ENCODE measurements around the gene CASKIN1.

Gene CASKIN1

DNA sequence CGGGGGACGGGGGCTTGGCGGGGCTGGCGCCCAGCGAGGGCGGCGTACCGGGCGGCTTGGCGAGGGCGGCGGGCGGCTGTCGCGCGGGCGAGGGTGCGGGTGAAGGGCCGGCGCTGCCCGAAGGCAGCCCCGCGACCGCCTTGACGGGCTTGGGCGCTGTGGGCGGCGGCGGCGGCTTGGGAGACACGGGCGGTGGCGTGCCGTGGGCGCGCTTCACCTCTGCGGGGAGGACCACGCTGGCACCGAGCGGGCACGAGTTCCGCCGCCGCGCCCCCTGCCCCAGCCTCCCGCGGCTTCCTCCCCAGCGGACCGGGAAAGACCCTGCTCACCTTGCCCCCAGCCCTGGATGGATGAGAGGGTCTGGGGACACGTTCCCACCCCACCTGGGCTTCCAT, 17.3 kb downstream of the CASKIN1 start:
- Histone ChIP-seq H3K4me2 (ENCODE audit: low read length) (no peak overlapping the region), H3K79me1 (ENCODE audit: low read length) (no peaks in the 10 kb centered on the region), H3K79me2 (ENCODE audit: control insufficient read depth, insufficient read depth, low read length, poor library complexity) (no peaks in the 10 kb centered on the region), H4K91ac (ENCODE audit: low read depth, low read length) (no peak overlapping the region), H2BK12ac (ENCODE audit: low read length) (no peak overlapping the region), H3K27me3 (ENCODE audit: insufficient read depth, low read length) (no peaks in the 10 kb centered on the region), H3K27ac (ENCODE audit: low read depth, low read length) (no peak overlapping the region), H2AFZ (ENCODE audit: insufficient read depth, low read length, poor library complexity) (no peak overlapping the region), H4K8ac (ENCODE audit: low read depth, low read length) (no peak overlapping the region), H3K9ac (ENCODE audit: low read length) (no peak overlapping the region), H3K4ac (ENCODE audit: low read depth, low read length) (no peak overlapping the region), H3K4me3 (ENCODE audit: low read depth, low read length) (no peak overlapping the region), H2BK120ac (ENCODE audit: insufficient read depth, low read length, poor library complexity) (no peak overlapping the region), H4K12ac (ENCODE audit: low read depth, low read length) (no peak overlapping the region), H3K9me3 (ENCODE audit: insufficient read depth, low read depth, low read length) (peaks cover 6% of the 10 kb centered on the region), H3K36me3 (ENCODE audit: control insufficient read depth in 1 of 2, insufficient read depth in 2 of 2, low read length in 2 of 2) (peaks cover 35 to 36% of the 10 kb centered on the region in 2 experiments), H3K4me1 (ENCODE audit: control insufficient read depth in 1 of 2, insufficient read depth in 2 of 2, low read length in 2 of 2) (no peaks in the 10 kb centered on the region), H3K18ac (ENCODE audit: low read length) (no peak overlapping the region), H2BK5ac (ENCODE audit: low read depth, low read length, poor library complexity) (no peak overlapping the region), H2AK5ac (ENCODE audit: low read length) (no peak overlapping the region), H3K23ac (ENCODE audit: low read length) (no peak overlapping the region), H3K14ac (ENCODE audit: low read length) (no peak overlapping the region)
- no CpG with 5 or more reads among the region's 50 CpGs for WGBS (ENCODE audit: extremely low coverage, insufficient coverage, insufficient read length)
- no peak for DNase-seq

DNA sequence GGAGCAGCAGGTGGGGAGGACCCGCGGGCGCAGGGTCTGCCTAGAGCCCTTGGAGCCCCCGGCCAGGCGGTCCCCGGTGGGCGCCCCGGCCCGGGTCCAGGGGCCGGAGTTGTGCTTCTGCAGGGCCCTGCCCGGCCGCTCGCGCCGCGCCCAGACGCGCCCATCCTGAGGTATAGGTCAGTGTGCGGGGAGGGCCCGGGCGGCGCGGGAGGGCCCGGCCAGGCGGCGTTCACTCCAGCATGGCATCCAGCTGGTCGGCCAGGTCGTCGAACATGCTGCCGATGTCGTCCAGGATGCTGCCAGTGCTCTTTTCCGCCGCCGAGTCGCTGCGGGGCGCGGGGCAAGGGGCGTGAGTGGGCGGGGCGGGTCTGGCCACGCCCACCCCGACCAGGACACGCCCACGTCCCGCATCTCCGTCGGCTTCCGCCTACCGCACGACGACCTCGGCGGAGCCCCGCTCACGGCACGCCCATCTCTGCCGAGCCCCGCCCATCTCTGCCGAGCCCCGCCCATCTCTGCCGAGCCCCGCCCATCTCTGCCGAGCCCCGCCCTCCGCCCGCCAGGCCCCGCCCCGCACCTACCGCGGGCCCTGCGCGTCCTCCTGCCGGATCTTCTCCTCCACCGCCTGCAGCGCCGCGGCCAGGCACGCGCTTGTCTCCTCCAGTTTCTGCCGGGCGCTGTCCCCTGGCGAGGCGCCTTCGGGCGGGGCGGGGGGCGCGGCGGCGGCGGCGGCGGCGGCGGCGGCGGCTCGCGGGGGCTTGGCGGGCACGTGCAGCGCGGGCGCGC, 17.9 kb downstream of the CASKIN1 start:
- Histone ChIP-seq H2BK5ac (ENCODE audit: low read depth, low read length, poor library complexity) (no peak overlapping the region), H3K27ac (ENCODE audit: low read depth, low read length) (no peak overlapping the region), H2AFZ (ENCODE audit: insufficient read depth, low read length, poor library complexity) (no peak overlapping the region), H4K91ac (ENCODE audit: low read depth, low read length) (no peak overlapping the region), H2AK5ac (ENCODE audit: low read length) (no peak overlapping the region), H3K4me1 (ENCODE audit: control insufficient read depth in 1 of 2, insufficient read depth in 2 of 2, low read length in 2 of 2) (no peaks in the 10 kb centered on the region), H3K18ac (ENCODE audit: low read length) (no peak overlapping the region), H3K79me2 (ENCODE audit: control insufficient read depth, insufficient read depth, low read length, poor library complexity) (no peaks in the 10 kb centered on the region), H3K79me1 (ENCODE audit: low read length) (no peaks in the 10 kb centered on the region), H3K14ac (ENCODE audit: low read length) (no peak overlapping the region), H3K9me3 (ENCODE audit: insufficient read depth, low read depth, low read length) (peaks cover 6% of the 10 kb centered on the region), H3K4me2 (ENCODE audit: low read length) (no peak overlapping the region), H3K4ac (ENCODE audit: low read depth, low read length) (no peak overlapping the region), H4K12ac (ENCODE audit: low read depth, low read length) (no peak overlapping the region), H3K36me3 (ENCODE audit: control insufficient read depth in 1 of 2, insufficient read depth in 2 of 2, low read length in 2 of 2) (peaks cover 40 to 42% of the 10 kb centered on the region in 2 experiments), H3K9ac (ENCODE audit: low read length) (no peak overlapping the region), H3K4me3 (ENCODE audit: low read depth, low read length) (no peak overlapping the region), H4K8ac (ENCODE audit: low read depth, low read length) (no peak overlapping the region), H3K27me3 (ENCODE audit: insufficient read depth, low read length) (no peaks in the 10 kb centered on the region), H2BK120ac (ENCODE audit: insufficient read depth, low read length, poor library complexity) (no peak overlapping the region), H3K23ac (ENCODE audit: low read length) (no peak overlapping the region), H2BK12ac (ENCODE audit: low read length) (no peak overlapping the region)
- peak in 1 of 2 donors; percentile 39 for DNase-seq
- no CpG with 5 or more reads among the region's 106 CpGs for WGBS (ENCODE audit: extremely low coverage, insufficient coverage, insufficient read length)

- no peak overlapping the region for H2AK5ac ChIP-seq (ENCODE audit: low read length)
- no peak overlapping the region for H2BK120ac ChIP-seq (ENCODE audit: insufficient read depth, low read length, poor library complexity)
- H3K79me1 ChIP-seq (ENCODE audit: low read length), result no peaks in the 10 kb centered on the region
- peaks cover 48 to 51% of the 10 kb centered on the region in 2 experiments for H3K36me3 ChIP-seq (ENCODE audit: control insufficient read depth in 1 of 2, insufficient read depth in 2 of 2, low read length in 2 of 2)
- no peaks in the 10 kb centered on the region for H3K4me1 ChIP-seq (ENCODE audit: control insufficient read depth in 1 of 2, insufficient read depth in 2 of 2, low read length in 2 of 2)
- no peak overlapping the region for H4K8ac ChIP-seq (ENCODE audit: low read depth, low read length)
- no peak overlapping the region for H3K4me2 ChIP-seq (ENCODE audit: low read length)
- peaks cover 6% of the 10 kb centered on the region for H3K9me3 ChIP-seq (ENCODE audit: insufficient read depth, low read depth, low read length)
- DNase-seq, result no peak
- no peak overlapping the region for H3K18ac ChIP-seq (ENCODE audit: low read length)
- H3K9ac ChIP-seq (ENCODE audit: low read length), result no peak overlapping the region
- no peak overlapping the region for H3K14ac ChIP-seq (ENCODE audit: low read length)
- H3K4me3 ChIP-seq (ENCODE audit: low read depth, low read length), result peak overlapping the region; percentile 25
- no peak overlapping the region for H3K23ac ChIP-seq (ENCODE audit: low read length)
- H3K27me3 ChIP-seq (ENCODE audit: insufficient read depth, low read length), result no peaks in the 10 kb centered on the region
- H3K79me2 ChIP-seq (ENCODE audit: control insufficient read depth, insufficient read depth, low read length, poor library complexity), result no peaks in the 10 kb centered on the region
- H2BK12ac ChIP-seq (ENCODE audit: low read length), result no peak overlapping the region
- no peak overlapping the region for H2BK5ac ChIP-seq (ENCODE audit: low read depth, low read length, poor library complexity)
- no peak overlapping the region for H4K12ac ChIP-seq (ENCODE audit: low read depth, low read length)
- H3K4ac ChIP-seq (ENCODE audit: low read depth, low read length), result no peak overlapping the region
- no CpG with 5 or more reads among the region's 20 CpGs for WGBS (ENCODE audit: extremely low coverage, insufficient coverage, insufficient read length)
- H4K91ac ChIP-seq (ENCODE audit: low read depth, low read length), result no peak overlapping the region
- H2AFZ ChIP-seq (ENCODE audit: insufficient read depth, low read length, poor library complexity), result no peak overlapping the region
- no peak overlapping the region for H3K27ac ChIP-seq (ENCODE audit: low read depth, low read length)
Observed at GRCh38 chr16:2177561-2177960, 18.8 kb downstream of the CASKIN1 start.

- H2BK12ac ChIP-seq (ENCODE audit: low read length), result no peak overlapping the region
- WGBS (ENCODE audit: extremely low coverage, insufficient coverage, insufficient read length), result no CpG with 5 or more reads among the region's 18 CpGs
Observed at GRCh38 chr16:2177101-2177500, 19.3 kb downstream of the CASKIN1 start.

More at GRCh38 chr16:2177101-2177500, 19.3 kb downstream of the CASKIN1 start:
- H2BK5ac ChIP-seq (ENCODE audit: low read depth, low read length, poor library complexity), result no peak overlapping the region
- H2BK120ac ChIP-seq (ENCODE audit: insufficient read depth, low read length, poor library complexity), result no peak overlapping the region
- H3K9ac ChIP-seq (ENCODE audit: low read length), result no peak overlapping the region
- no peak overlapping the region for H4K8ac ChIP-seq (ENCODE audit: low read depth, low read length)
- H4K91ac ChIP-seq (ENCODE audit: low read depth, low read length), result no peak overlapping the region
- no peak overlapping the region for H3K14ac ChIP-seq (ENCODE audit: low read length)
- no peak overlapping the region for H3K23ac ChIP-seq (ENCODE audit: low read length)
- no peak for DNase-seq
- no peak overlapping the region for H3K4me2 ChIP-seq (ENCODE audit: low read length)
- H3K4me3 ChIP-seq (ENCODE audit: low read depth, low read length), result no peak overlapping the region
- peaks cover 50 to 55% of the 10 kb centered on the region in 2 experiments for H3K36me3 ChIP-seq (ENCODE audit: control insufficient read depth in 1 of 2, insufficient read depth in 2 of 2, low read length in 2 of 2)
- H3K4me1 ChIP-seq (ENCODE audit: control insufficient read depth in 1 of 2, insufficient read depth in 2 of 2, low read length in 2 of 2), result no peaks in the 10 kb centered on the region
- H3K4ac ChIP-seq (ENCODE audit: low read depth, low read length), result no peak overlapping the region
- no peaks in the 10 kb centered on the region for H3K27me3 ChIP-seq (ENCODE audit: insufficient read depth, low read length)
- H3K18ac ChIP-seq (ENCODE audit: low read length), result no peak overlapping the region
- peaks cover 6% of the 10 kb centered on the region for H3K9me3 ChIP-seq (ENCODE audit: insufficient read depth, low read depth, low read length)
- H3K27ac ChIP-seq (ENCODE audit: low read depth, low read length), result no peak overlapping the region
- H3K79me1 ChIP-seq (ENCODE audit: low read length), result no peaks in the 10 kb centered on the region
- H3K79me2 ChIP-seq (ENCODE audit: control insufficient read depth, insufficient read depth, low read length, poor library complexity), result no peaks in the 10 kb centered on the region
- no peak overlapping the region for H2AK5ac ChIP-seq (ENCODE audit: low read length)
- no peak overlapping the region for H4K12ac ChIP-seq (ENCODE audit: low read depth, low read length)
- no peak overlapping the region for H2AFZ ChIP-seq (ENCODE audit: insufficient read depth, low read length, poor library complexity)
